ENCODE measurements around the gene MCF2L.

DNA sequence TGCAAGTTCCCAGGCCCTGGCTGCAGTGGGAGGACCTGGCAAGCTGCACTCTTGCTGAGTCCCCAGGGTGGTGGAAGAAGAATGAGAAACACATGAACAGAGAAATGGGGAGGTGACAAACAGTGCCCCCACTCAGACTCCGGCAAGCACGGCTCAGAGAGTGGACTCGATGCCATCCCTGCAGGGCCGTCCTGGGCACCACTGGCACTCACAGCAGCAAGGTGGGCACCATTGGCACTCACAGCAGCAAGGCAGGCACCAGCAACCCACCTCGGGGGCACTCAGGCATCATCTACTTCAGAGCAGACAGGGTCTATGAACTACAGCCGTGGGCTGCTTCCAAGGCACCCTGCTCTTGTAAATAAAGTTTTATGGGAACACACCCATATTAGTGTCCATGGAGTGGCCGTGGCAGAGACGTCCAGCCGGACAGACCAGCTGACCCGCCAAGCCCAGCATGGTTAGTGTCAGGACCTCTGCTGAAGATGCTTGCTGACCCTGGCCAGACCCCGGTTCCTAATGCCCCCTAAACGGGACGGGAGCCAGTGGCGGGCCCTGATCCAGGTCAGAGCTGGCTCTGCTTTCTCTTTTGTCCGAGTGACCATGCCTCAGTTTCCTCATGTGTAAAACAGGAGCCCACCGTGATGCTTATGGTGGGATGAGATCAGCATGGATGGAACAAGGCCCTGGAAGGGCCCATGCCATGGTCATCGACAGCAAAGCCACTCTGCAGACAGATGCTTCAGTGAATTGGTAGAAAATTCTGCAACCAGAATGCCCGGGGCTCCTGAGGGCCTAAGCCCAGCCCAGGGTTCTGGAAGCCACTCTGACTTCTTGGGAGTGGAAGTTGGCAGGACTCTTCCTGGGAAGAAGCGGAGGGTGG, 151.5 kb downstream of the MCF2L start:
- TF ChIP-seq CTCF (IDR thresholded peaks at IDR 0.05; ENCODE audit: insufficient read depth, low read length, poor library complexity, severe bottlenecking) (no peak), EZH2phosphoT487 (conservative IDR thresholded peaks at IDR 0.05; ENCODE audit: low read length) (no peak)
